ENCODE measurements around the gene EID1. TPM values are rescaled to one million over a fixed set of nuclear protein-coding genes. Genes with fewer than 3 reads are reported as not detected.

The EID1 gene
- total RNA-seq, 1 donor from 2014 or later, result 223 TPM

DNA sequence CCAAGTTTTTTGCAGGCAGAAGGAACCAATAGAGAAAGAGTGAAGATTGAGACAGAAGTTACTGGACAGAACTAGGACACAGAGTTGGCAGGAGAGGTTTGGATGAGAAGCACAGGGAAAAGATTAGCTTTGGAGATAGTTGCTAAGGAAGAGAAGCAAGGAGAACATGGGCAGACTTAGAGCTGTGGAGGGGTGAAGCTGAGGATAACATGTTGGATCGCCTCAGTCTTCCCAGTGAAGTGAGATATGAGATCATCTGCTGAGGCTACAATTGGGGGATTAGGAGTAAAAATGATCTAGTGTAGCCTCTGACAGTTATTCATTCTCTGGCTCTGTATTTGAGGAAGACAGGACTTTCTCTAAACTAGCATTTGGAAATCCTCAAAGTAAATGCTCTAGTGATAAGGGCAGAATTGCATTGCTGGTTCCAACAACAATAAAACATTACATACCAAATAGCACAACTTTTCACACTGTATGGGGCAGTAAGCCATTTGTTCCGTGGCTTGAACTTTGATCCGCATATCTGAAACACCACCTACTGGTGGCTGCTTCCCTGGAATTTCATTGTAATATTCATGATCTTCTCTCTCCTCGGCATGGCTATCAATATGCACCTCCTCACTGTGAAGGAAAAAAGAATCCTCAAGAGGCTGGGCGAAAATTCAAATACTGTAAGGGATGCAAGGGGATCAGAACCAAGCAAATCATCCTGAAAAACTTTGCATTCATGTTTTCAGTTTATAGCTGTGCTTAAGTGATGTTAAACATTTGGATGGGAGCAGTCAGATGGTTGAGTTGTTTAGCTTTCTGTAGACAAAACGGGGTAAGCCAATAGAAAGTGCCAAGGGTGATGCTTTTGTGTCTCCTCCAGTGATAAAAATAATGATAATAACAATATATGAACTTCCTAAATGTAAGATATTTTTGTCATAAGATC is 22.2 kb upstream of the EID1 start:
- no peak overlapping the region for H3K4me3 Mint-ChIP-seq
- H3K4me1 Mint-ChIP-seq, result peaks cover 4% of the 10 kb centered on the region
- no peak overlapping the region for H3K27ac Mint-ChIP-seq (ENCODE audit: unreplicated experiment)
- TF ChIP-seq, protein P1, sequence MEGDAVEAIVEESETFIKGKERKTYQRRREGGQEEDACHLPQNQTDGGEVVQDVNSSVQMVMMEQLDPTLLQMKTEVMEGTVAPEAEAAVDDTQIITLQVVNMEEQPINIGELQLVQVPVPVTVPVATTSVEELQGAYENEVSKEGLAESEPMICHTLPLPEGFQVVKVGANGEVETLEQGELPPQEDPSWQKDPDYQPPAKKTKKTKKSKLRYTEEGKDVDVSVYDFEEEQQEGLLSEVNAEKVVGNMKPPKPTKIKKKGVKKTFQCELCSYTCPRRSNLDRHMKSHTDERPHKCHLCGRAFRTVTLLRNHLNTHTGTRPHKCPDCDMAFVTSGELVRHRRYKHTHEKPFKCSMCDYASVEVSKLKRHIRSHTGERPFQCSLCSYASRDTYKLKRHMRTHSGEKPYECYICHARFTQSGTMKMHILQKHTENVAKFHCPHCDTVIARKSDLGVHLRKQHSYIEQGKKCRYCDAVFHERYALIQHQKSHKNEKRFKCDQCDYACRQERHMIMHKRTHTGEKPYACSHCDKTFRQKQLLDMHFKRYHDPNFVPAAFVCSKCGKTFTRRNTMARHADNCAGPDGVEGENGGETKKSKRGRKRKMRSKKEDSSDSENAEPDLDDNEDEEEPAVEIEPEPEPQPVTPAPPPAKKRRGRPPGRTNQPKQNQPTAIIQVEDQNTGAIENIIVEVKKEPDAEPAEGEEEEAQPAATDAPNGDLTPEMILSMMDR (conservative IDR thresholded peaks at IDR 0.05), result peak; percentile 61
- peaks cover 5% of the 10 kb centered on the region for H3K9me3 Mint-ChIP-seq
- no peak for DNase-seq (ENCODE audit: low read depth, low spot score)
- H3K27me3 Mint-ChIP-seq (ENCODE audit: low read depth), result no peaks in the 10 kb centered on the region
- H3K36me3 Mint-ChIP-seq (ENCODE audit: low read depth), result peaks cover 13% of the 10 kb centered on the region

DNA sequence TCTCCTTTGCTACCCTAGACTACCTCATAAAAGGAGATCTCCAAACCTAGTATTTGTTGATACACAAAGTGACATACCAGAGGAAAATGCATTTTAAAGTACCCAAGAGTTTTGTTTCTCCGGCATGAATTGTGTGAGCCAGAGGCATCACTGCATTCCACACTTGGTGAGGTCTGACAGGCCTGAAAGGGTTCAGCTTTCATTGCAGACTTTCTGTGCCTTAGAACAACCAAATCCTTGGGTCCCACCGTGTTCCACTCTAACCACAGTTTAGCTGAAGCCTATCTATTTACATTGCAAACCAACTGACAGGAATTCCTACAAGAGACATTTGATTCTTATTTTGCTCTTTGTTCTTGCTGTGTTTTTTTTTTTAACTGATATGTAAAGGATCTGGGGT is 21.0 kb upstream of the EID1 start:
- Mint-ChIP-seq H3K4me3 (no peak overlapping the region), H3K36me3 (ENCODE audit: low read depth) (peaks cover 8% of the 10 kb centered on the region), H3K27ac (ENCODE audit: unreplicated experiment) (no peak overlapping the region), H3K4me1 (peaks cover 4% of the 10 kb centered on the region), H3K27me3 (ENCODE audit: low read depth) (no peaks in the 10 kb centered on the region), H3K9me3 (peaks cover 5% of the 10 kb centered on the region)
- TF ChIP-seq, protein P1 (conservative IDR thresholded peaks at IDR 0.05), result no peak
- DNase-seq (ENCODE audit: low read depth, low spot score), result no peak

DNA sequence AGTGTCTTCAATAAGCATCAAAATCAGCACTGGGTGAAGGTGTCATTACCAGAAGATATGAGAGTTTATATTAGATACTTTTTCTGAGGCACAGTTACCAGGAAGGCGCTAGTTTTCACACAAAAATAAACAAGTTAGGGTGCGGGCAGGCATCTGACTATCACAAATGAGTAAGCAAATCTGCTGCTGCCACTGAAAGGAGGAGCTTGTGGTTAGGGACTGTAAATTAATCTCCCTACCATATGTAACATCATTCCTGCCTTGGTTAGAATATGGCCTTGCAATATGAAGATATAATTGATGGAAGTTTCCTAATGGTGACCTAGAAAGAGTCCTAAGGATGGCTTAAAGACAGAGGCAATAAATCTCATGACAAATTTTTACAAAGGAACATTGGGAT is 19.5 kb upstream of the EID1 start:
- Mint-ChIP-seq H3K36me3 (ENCODE audit: low read depth) (peaks cover 8% of the 10 kb centered on the region), H3K27ac (ENCODE audit: unreplicated experiment) (no peak overlapping the region), H3K4me1 (peaks cover 9% of the 10 kb centered on the region), H3K4me3 (no peak overlapping the region), H3K9me3 (peaks cover 5% of the 10 kb centered on the region), H3K27me3 (ENCODE audit: low read depth) (no peaks in the 10 kb centered on the region)
- DNase-seq (ENCODE audit: low read depth, low spot score), result no peak
- TF ChIP-seq, protein P1 (conservative IDR thresholded peaks at IDR 0.05), result no peak

DNA sequence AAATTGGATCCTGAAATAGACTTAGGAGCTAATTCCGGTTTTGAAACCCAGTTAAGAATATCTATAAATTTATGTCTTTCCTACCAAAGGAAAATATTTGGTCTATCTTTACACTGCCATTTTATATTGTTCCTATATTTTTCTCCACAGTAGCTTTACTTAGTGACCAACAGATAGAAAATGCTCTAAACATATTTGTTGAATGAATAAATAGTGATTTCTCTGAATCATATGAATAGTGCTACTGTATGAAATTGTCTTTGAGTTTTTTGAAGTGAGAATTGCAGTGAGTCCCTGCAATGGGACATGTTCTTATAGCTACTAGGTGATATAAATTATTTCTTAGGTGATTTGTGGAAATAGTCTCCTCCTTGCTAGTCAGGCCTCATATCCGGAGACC is 18.5 kb upstream of the EID1 start:
- H3K9me3 Mint-ChIP-seq, result no peaks in the 10 kb centered on the region
- H3K27me3 Mint-ChIP-seq (ENCODE audit: low read depth), result no peaks in the 10 kb centered on the region
- peaks cover 4% of the 10 kb centered on the region for H3K36me3 Mint-ChIP-seq (ENCODE audit: low read depth)
- DNase-seq (ENCODE audit: low read depth, low spot score), result no peak
- peaks cover 9% of the 10 kb centered on the region for H3K4me1 Mint-ChIP-seq
- H3K27ac Mint-ChIP-seq (ENCODE audit: unreplicated experiment), result no peak overlapping the region
- TF ChIP-seq, protein P1 (conservative IDR thresholded peaks at IDR 0.05), result no peak
- no peak overlapping the region for H3K4me3 Mint-ChIP-seq

DNA sequence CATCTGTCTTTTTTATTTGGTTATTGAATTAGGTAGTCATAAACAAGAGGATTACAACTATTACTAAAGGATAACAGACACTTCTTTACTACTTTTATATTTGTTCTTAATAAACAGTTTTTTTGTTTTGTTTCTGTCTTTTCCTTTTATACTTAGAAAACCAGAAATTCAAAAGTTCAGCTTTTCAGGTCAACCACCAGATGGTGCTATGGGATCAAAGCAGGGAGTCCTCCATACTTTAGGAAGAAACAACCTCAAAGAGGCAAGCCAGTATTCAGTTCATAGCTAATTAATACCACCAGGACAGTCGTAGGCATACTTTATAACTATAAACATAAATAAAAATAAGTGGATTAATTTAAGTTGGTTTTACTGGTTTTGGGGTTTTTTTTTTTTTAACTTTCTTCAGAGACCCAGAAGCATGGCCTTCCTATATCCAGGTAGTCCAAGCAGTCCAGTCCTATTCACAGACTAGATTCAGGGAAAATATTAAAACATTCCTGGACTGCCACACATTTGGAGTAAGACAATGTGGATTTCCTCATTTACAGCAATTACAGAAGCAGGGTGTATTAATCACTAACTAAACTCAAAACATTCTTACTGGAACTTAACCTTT is 16.0 kb upstream of the EID1 start:
- H3K27ac Mint-ChIP-seq (ENCODE audit: unreplicated experiment), result no peak overlapping the region
- no peaks in the 10 kb centered on the region for H3K27me3 Mint-ChIP-seq (ENCODE audit: low read depth)
- TF ChIP-seq, protein P1 (conservative IDR thresholded peaks at IDR 0.05), result peak; percentile 97
- no peak overlapping the region for H3K4me3 Mint-ChIP-seq
- peaks cover 3% of the 10 kb centered on the region for H3K36me3 Mint-ChIP-seq (ENCODE audit: low read depth)
- DNase-seq (ENCODE audit: low read depth, low spot score), result peak; percentile 32
- H3K4me1 Mint-ChIP-seq, result peaks cover 18% of the 10 kb centered on the region
- H3K9me3 Mint-ChIP-seq, result no peaks in the 10 kb centered on the region

Data from neural crest cell (in vitro differentiated cells).